Measurements from ENCODE around the gene APAF1.
A peak's percentile ranks its signal among the peaks of the same experiment; 100 is the strongest.

DNA sequence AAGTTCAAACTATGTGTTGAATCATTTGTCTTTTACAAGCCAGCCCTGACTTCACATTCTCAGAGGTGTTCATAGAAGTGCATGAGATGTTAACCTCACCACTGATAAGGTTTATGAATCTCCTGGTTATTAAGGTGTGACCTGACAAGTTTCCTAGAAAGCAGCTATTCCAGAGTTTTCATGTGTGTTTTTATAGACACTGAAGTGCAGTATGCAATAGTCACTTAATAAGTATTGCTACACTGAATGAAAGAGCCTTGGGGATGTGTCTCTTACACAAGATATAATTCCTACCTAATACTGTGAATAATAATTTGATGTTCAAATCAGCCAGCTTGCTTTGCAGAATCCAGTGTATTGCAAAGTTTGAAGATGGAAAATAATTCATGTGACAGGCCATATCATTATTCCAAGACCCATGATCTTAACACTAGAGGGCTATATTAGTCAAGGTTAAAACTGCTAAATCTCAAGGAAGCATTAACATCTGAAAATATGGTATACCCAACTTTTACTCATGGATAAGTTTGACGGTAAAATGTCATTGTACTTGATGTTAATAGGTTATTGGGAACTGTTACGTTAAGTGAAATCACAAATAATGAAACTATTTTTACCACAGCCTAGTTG, 38.6 kb upstream of the APAF1 start:
- TF ChIP-seq, protein P1, sequence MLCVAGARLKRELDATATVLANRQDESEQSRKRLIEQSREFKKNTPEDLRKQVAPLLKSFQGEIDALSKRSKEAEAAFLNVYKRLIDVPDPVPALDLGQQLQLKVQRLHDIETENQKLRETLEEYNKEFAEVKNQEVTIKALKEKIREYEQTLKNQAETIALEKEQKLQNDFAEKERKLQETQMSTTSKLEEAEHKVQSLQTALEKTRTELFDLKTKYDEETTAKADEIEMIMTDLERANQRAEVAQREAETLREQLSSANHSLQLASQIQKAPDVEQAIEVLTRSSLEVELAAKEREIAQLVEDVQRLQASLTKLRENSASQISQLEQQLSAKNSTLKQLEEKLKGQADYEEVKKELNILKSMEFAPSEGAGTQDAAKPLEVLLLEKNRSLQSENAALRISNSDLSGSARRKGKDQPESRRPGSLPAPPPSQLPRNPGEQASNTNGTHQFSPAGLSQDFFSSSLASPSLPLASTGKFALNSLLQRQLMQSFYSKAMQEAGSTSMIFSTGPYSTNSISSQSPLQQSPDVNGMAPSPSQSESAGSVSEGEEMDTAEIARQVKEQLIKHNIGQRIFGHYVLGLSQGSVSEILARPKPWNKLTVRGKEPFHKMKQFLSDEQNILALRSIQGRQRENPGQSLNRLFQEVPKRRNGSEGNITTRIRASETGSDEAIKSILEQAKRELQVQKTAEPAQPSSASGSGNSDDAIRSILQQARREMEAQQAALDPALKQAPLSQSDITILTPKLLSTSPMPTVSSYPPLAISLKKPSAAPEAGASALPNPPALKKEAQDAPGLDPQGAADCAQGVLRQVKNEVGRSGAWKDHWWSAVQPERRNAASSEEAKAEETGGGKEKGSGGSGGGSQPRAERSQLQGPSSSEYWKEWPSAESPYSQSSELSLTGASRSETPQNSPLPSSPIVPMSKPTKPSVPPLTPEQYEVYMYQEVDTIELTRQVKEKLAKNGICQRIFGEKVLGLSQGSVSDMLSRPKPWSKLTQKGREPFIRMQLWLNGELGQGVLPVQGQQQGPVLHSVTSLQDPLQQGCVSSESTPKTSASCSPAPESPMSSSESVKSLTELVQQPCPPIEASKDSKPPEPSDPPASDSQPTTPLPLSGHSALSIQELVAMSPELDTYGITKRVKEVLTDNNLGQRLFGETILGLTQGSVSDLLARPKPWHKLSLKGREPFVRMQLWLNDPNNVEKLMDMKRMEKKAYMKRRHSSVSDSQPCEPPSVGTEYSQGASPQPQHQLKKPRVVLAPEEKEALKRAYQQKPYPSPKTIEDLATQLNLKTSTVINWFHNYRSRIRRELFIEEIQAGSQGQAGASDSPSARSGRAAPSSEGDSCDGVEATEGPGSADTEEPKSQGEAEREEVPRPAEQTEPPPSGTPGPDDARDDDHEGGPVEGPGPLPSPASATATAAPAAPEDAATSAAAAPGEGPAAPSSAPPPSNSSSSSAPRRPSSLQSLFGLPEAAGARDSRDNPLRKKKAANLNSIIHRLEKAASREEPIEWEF (IDR thresholded peaks at IDR 0.05; ENCODE audit: insufficient replicate concordance, low read depth, low read length) = no peak
- no peak for TF ChIP-seq FOXK2 (IDR thresholded peaks at IDR 0.05)
- no peak for TF ChIP-seq SP1 (IDR thresholded peaks at IDR 0.05; ENCODE audit: low read depth, low read length)
- peak; percentile 21; the same call in 1 of the 2 replicates for TF ChIP-seq SMC3 (IDR thresholded peaks at IDR 0.05; ENCODE audit: borderline replicate concordance, low read length)
- TF ChIP-seq ZNF274 (IDR thresholded peaks at IDR 0.05; ENCODE audit: insufficient read depth, insufficient read length) = no peak
- TF ChIP-seq RCOR1 (conservative IDR thresholded peaks at IDR 0.05; ENCODE audit: low read depth, low read length) = no peak
- TF ChIP-seq SREBF2 (IDR thresholded peaks at IDR 0.05; ENCODE audit: low read length) = no peak
- no peak for TF ChIP-seq ZNF687 (IDR thresholded peaks at IDR 0.05)
